Activated naive CD8-positive, alpha-beta T cell treated with anti-CD3 and anti-CD28 coated beads, Interleukin-2, amount 50 U/mL, for 16 hours (primary cell): ENCODE results near the gene IL1F10.

Experiments used
- DNase-seq: peaks from one replicate; pipeline ENCODE4 v3.0.0-alpha.2; 2020; ENCODE audit warnings: low read depth, low spot score

Gene IL1F10

GRCh38 chr2:113067681-113068080 is at the start of gene IL1F10:
TSS of gene IL1F10 (plus strand) at chr2:113067970. CDS start at chr2:113072739, 4,769 bp downstream.
- DNase-seq: no peak

GRCh38 chr2:113018509-113018908 is 49.3 kb upstream of the IL1F10 start:
- DNase-seq: no peak

GRCh38 chr2:113021312-113021711 is 46.5 kb upstream of the IL1F10 start:
- DNase-seq: no peak

- no peak for DNase-seq
Observed at GRCh38 chr2:113024764-113025163, 43.0 kb upstream of the IL1F10 start.

- no peak for DNase-seq
Observed at GRCh38 chr2:113025737-113026136, 42.0 kb upstream of the IL1F10 start.

GRCh38 chr2:113027691-113028090 is 40.1 kb upstream of the IL1F10 start:
- DNase-seq: no peak

GRCh38 chr2:113028112-113028511 is 39.7 kb upstream of the IL1F10 start:
- no peak for DNase-seq

GRCh38 chr2:113032737-113033136 is 35.0 kb upstream of the IL1F10 start:
- no peak for DNase-seq

GRCh38 chr2:113034016-113034415 is 33.8 kb upstream of the IL1F10 start:
- no peak for DNase-seq

GRCh38 chr2:113036763-113037162 is 31.0 kb upstream of the IL1F10 start:
- DNase-seq: no peak

- no peak for DNase-seq
Observed at GRCh38 chr2:113038291-113038690, 29.5 kb upstream of the IL1F10 start.

- no peak for DNase-seq
Observed at GRCh38 chr2:113039158-113039557, 28.6 kb upstream of the IL1F10 start.

GRCh38 chr2:113039719-113040118 is 28.1 kb upstream of the IL1F10 start:
- no peak for DNase-seq

- DNase-seq: no peak
Observed at GRCh38 chr2:113041871-113042270, 25.9 kb upstream of the IL1F10 start.

GRCh38 chr2:113046465-113046864 is 21.3 kb upstream of the IL1F10 start:
- DNase-seq: no peak

GRCh38 chr2:113050921-113051895 is 16.6 kb upstream of the IL1F10 start:
- no peak for DNase-seq

GRCh38 chr2:113052396-113052917 is 15.3 kb upstream of the IL1F10 start, which contains the start of gene IL36B:
TSS of gene IL36B (minus strand) at chr2:113052867.
- DNase-seq: no peak

- no peak for DNase-seq
Observed at GRCh38 chr2:113053666-113054065, 14.1 kb upstream of the IL1F10 start.

- no peak for DNase-seq
Observed at GRCh38 chr2:113054066-113054465, 13.7 kb upstream of the IL1F10 start.

GRCh38 chr2:113056521-113056920 is 11.2 kb upstream of the IL1F10 start:
- no peak for DNase-seq

- no peak for DNase-seq
Observed at GRCh38 chr2:113057117-113057516, 10.7 kb upstream of the IL1F10 start.

GRCh38 chr2:113058411-113058994 is 9.3 kb upstream of the IL1F10 start:
- no peak for DNase-seq
